Measurements from ENCODE around the gene HAUS7.

- no peak for TF ChIP-seq ZNF232 (CRISPR knock-in tag; IDR thresholded peaks at IDR 0.05)
- no peak for TF ChIP-seq CTCF (IDR thresholded peaks at IDR 0.05)
- no peak for TF ChIP-seq SP1 (CRISPR knock-in tag; conservative IDR thresholded peaks at IDR 0.05)
- TF ChIP-seq NR1H2 (CRISPR knock-in tag; IDR thresholded peaks at IDR 0.05), result no peak
- no peak for TF ChIP-seq NR2C2 (CRISPR knock-in tag; IDR thresholded peaks at IDR 0.05)
- TF ChIP-seq ZNF512 (CRISPR knock-in tag; IDR thresholded peaks at IDR 0.05; ENCODE audit: borderline replicate concordance), result no peak
- TF ChIP-seq ZNF121 (CRISPR knock-in tag; IDR thresholded peaks at IDR 0.05), result no peak
- no peak for TF ChIP-seq ATF2 (CRISPR knock-in tag; IDR thresholded peaks at IDR 0.05; ENCODE audit: borderline replicate concordance, low read depth)
- TF ChIP-seq ZNF263 (CRISPR knock-in tag; IDR thresholded peaks at IDR 0.05; ENCODE audit: low read depth), result no peak
- no peak for TF ChIP-seq AFF4 (CRISPR knock-in tag; IDR thresholded peaks at IDR 0.05; ENCODE audit: borderline replicate concordance)
Observed at GRCh38 chrX:153514259-153514658, 43.9 kb upstream of the HAUS7 start.

All from WTC11 (cell line).